ENCODE data around the gene FABP3.

DNA sequence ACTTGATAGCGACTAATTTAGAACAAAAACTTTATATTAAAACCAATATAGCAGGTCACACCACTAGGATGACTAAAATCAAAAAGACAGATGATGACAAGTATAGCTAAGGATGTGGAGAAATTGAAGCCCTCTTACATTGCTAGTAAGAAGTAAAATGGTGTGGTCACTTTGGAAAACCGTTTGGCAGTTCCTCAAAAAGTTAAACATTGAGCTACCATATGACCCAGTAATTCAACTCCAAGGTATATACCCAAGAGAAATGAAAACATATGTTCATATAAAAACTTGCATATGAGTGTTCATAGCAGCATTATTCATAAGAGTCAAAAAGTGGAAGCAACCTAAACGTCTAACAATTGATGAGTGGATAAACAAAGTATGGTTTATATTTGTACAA lies 27.1 kb upstream of the FABP3 start:
- TF ChIP-seq, protein P1, sequence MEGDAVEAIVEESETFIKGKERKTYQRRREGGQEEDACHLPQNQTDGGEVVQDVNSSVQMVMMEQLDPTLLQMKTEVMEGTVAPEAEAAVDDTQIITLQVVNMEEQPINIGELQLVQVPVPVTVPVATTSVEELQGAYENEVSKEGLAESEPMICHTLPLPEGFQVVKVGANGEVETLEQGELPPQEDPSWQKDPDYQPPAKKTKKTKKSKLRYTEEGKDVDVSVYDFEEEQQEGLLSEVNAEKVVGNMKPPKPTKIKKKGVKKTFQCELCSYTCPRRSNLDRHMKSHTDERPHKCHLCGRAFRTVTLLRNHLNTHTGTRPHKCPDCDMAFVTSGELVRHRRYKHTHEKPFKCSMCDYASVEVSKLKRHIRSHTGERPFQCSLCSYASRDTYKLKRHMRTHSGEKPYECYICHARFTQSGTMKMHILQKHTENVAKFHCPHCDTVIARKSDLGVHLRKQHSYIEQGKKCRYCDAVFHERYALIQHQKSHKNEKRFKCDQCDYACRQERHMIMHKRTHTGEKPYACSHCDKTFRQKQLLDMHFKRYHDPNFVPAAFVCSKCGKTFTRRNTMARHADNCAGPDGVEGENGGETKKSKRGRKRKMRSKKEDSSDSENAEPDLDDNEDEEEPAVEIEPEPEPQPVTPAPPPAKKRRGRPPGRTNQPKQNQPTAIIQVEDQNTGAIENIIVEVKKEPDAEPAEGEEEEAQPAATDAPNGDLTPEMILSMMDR (IDR thresholded peaks at IDR 0.05) = no peak
- no peak for TF ChIP-seq POLR2A (IDR thresholded peaks at IDR 0.05)
